ENCODE results near the gene CHIC2.

Gene CHIC2

DNA sequence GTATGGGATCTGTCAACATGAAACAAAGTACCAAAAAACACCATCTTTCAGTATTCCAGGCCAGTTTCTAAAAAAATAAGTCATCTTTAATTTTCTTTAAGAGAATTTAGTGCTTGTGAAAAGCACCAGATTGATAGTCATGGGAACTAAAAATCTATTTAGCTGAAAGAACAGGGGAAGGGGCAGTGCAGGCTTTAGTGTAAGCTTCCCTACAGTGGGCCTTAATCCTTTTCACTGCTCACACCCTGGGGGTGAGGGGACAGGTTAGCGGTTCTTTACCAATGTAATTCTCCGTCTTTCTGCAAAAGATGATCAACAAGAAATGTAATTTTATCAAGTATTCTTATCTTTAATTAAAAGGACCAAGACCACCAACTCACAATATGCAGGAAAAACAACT lies 47.1 kb downstream of the CHIC2 start:
- no peak for TF ChIP-seq PAX5 (IDR thresholded peaks at IDR 0.05; ENCODE audit: insufficient read depth, low read length, severe bottlenecking)
- TF ChIP-seq TAF1 (IDR thresholded peaks at IDR 0.05; ENCODE audit: low read depth, low read length), result no peak
- no peak for TF ChIP-seq POLR2AphosphoS5 (IDR thresholded peaks at IDR 0.05; ENCODE audit: low read depth, low read length)
- TF ChIP-seq SPI1 (IDR thresholded peaks at IDR 0.05; ENCODE audit: low read depth, low read length), result no peak
- no peak for TF ChIP-seq POLR2A (IDR thresholded peaks at IDR 0.05; ENCODE audit: low read depth, low read length)
- no peak for TF ChIP-seq POU2F2 (IDR thresholded peaks at IDR 0.05; ENCODE audit: low read depth, low read length)
- FAIRE-seq, result no peak
- DNase-seq (ENCODE audit: insufficient read length, low spot score), result no peak

DNA sequence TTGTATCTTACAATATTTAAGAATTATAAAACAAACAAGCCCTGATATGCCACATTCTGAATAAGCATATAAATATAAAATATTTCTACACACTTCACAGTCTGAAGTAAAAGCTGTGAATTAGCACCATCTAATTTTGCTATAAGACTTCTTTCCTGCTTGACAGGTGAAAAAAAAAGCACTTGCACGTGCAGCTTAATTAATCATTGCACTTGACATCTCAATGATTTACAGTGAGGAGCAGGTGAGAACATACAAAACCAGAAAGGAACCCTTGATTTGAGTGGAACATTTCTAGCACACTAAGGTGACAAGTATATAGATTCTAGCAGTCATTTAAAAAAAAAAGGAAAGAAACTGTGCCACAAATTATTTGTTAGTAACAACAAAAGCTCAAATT lies 47.9 kb downstream of the CHIC2 start:
- TF ChIP-seq POU2F2 (IDR thresholded peaks at IDR 0.05; ENCODE audit: low read depth, low read length), result no peak
- TF ChIP-seq SPI1 (IDR thresholded peaks at IDR 0.05; ENCODE audit: low read depth, low read length), result no peak
- no peak for TF ChIP-seq PAX5 (IDR thresholded peaks at IDR 0.05; ENCODE audit: insufficient read depth, low read length, severe bottlenecking)
- no peak for TF ChIP-seq POLR2A (IDR thresholded peaks at IDR 0.05; ENCODE audit: low read depth, low read length)
- TF ChIP-seq TAF1 (IDR thresholded peaks at IDR 0.05; ENCODE audit: low read depth, low read length), result no peak
- no peak for TF ChIP-seq POLR2AphosphoS5 (IDR thresholded peaks at IDR 0.05; ENCODE audit: low read depth, low read length)
- DNase-seq (ENCODE audit: insufficient read length, low spot score), result no peak
- no peak for FAIRE-seq

DNA sequence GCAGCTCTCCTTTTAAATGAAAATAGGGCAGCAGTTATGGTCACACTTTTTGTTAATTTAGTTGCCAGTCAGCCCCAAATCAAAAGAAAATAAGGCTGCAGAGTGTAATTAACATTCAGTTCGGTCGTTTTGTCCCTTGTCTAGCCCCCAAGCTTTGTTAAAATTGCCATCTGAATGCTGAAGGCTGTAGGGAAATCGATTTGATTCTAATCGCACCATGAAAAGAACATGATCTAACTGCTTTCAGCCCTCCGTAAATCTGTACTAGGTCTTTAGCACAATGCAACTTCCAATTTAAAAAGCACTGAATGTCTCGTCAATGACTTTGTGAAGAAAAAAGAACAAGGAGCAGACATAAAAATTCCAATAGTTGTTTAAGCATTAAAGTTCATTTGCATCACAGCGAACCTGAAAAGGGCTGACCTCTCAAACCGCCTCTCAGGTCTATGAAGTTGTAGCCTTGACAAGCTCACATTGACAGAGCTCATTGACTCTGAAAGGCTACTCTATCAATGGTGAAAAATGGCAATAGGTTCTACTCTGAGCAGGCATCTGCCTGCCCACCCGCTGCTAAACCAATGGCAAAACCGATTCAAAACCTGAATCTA lies 48.9 kb downstream of the CHIC2 start:
- FAIRE-seq (no peak), DNase-seq (ENCODE audit: insufficient read length, low spot score) (no peak)
- TF ChIP-seq POLR2AphosphoS5 (IDR thresholded peaks at IDR 0.05; ENCODE audit: low read depth, low read length), result no peak
- no peak for TF ChIP-seq PAX5 (IDR thresholded peaks at IDR 0.05; ENCODE audit: insufficient read depth, low read length, severe bottlenecking)
- no peak for TF ChIP-seq POLR2A (IDR thresholded peaks at IDR 0.05; ENCODE audit: low read depth, low read length)
- no peak for TF ChIP-seq POU2F2 (IDR thresholded peaks at IDR 0.05; ENCODE audit: low read depth, low read length)

DNA sequence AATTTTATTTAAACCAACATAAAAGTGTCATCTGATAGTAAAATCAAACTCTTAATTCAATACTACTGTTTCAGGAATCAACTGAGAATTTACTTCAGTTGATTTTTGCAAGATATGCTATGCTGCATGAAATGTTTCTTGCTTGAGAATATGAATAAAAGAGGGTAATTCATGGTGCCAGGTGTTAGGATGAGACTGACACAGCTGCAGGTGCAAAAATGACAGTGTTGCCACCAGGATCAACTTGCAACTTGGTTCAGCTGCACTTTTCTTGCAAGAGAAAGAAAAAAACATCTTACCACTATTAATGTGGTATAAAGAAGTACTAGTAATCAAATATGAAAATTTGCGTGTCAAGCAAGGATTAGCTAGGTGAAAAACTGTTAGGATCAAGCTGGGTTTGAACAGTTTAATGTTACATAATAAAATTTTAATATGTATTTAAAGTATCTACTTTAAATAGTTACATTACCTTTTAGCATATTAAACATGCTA lies 49.7 kb downstream of the CHIC2 start:
- DNase-seq (ENCODE audit: insufficient read length, low spot score) (no peak), FAIRE-seq (no peak)
- TF ChIP-seq SPI1 (IDR thresholded peaks at IDR 0.05; ENCODE audit: low read depth, low read length) (no peak), POLR2A (IDR thresholded peaks at IDR 0.05; ENCODE audit: low read depth, low read length) (no peak), POU2F2 (IDR thresholded peaks at IDR 0.05; ENCODE audit: low read depth, low read length) (no peak), POLR2AphosphoS5 (IDR thresholded peaks at IDR 0.05; ENCODE audit: low read depth, low read length) (no peak), PAX5 (IDR thresholded peaks at IDR 0.05; ENCODE audit: insufficient read depth, low read length, severe bottlenecking) (no peak), TAF1 (IDR thresholded peaks at IDR 0.05; ENCODE audit: low read depth, low read length) (no peak)

DNA sequence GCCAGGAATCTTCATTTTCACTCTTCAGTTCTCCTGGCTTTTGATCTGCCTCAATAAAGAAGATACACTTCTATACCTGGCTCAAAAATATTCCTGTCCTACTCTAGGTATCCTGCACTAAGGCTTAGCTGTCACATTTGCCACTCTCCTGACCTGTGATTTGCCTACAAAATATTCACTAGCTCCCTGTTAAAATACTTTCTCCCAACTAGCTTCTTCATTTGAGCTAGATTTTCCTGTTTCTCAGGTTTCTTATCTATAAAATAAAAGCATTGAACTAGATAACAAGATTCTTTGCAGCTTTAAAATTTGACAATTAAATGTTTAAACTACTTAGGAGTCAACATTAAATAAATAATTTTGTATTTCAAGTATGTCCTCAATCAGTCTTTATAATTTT lies 53.2 kb downstream of the CHIC2 start:
- FAIRE-seq (no peak), DNase-seq (ENCODE audit: insufficient read length, low spot score) (no peak)
- TF ChIP-seq PAX5 (IDR thresholded peaks at IDR 0.05; ENCODE audit: insufficient read depth, low read length, severe bottlenecking) (no peak), POLR2A (IDR thresholded peaks at IDR 0.05; ENCODE audit: low read depth, low read length) (no peak), TAF1 (IDR thresholded peaks at IDR 0.05; ENCODE audit: low read depth, low read length) (no peak), SPI1 (IDR thresholded peaks at IDR 0.05; ENCODE audit: low read depth, low read length) (no peak), POU2F2 (IDR thresholded peaks at IDR 0.05; ENCODE audit: low read depth, low read length) (no peak), POLR2AphosphoS5 (IDR thresholded peaks at IDR 0.05; ENCODE audit: low read depth, low read length) (no peak)

DNA sequence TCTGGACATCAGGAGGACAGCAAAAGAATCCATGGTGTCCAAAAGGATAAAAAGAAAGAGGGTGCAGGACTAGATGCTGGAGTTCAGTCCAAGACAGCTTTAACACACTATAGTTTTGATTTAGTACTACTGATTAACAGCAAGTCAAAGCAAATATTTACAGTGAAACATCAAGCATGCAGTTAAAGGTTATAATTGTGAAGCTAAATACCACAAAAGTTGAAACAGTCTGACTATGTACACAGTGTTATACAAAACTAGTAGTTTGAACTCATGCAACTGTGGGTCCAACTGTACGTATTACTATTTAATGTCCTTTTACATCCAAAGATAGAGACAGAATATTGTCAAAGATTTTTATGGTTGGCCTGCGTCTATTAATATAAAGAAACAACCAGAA lies 57.6 kb downstream of the CHIC2 start:
- FAIRE-seq, result no peak
- TF ChIP-seq POU2F2 (IDR thresholded peaks at IDR 0.05; ENCODE audit: low read depth, low read length) (no peak), POLR2A (IDR thresholded peaks at IDR 0.05; ENCODE audit: low read depth, low read length) (no peak), TAF1 (IDR thresholded peaks at IDR 0.05; ENCODE audit: low read depth, low read length) (no peak), SPI1 (IDR thresholded peaks at IDR 0.05; ENCODE audit: low read depth, low read length) (no peak), PAX5 (IDR thresholded peaks at IDR 0.05; ENCODE audit: insufficient read depth, low read length, severe bottlenecking) (no peak), POLR2AphosphoS5 (IDR thresholded peaks at IDR 0.05; ENCODE audit: low read depth, low read length) (no peak)
- no peak for DNase-seq (ENCODE audit: insufficient read length, low spot score)

DNA sequence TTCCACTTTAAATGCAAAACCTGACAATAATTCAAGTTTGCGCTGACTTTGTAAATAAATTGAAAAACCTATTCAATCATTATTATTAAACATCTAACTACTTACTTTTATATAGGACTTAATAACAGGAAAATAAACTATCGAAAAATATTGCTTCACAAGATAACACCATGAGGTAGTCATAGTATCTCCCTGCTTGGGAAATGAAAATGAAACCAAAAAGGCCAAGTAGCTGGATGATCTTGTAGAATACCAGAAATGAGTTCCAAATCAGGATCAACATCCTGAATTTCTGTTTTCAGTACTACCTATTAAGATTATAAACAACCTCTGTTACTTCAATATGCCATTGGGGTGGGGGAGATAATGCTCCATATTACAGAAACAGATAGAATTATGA lies 58.9 kb downstream of the CHIC2 start:
- TF ChIP-seq TAF1 (IDR thresholded peaks at IDR 0.05; ENCODE audit: low read depth, low read length) (no peak), PAX5 (IDR thresholded peaks at IDR 0.05; ENCODE audit: insufficient read depth, low read length, severe bottlenecking) (no peak), POU2F2 (IDR thresholded peaks at IDR 0.05; ENCODE audit: low read depth, low read length) (no peak), POLR2AphosphoS5 (IDR thresholded peaks at IDR 0.05; ENCODE audit: low read depth, low read length) (no peak), SPI1 (IDR thresholded peaks at IDR 0.05; ENCODE audit: low read depth, low read length) (no peak), POLR2A (IDR thresholded peaks at IDR 0.05; ENCODE audit: low read depth, low read length) (no peak)
- no peak for FAIRE-seq
- DNase-seq (ENCODE audit: insufficient read length, low spot score), result no peak

DNA sequence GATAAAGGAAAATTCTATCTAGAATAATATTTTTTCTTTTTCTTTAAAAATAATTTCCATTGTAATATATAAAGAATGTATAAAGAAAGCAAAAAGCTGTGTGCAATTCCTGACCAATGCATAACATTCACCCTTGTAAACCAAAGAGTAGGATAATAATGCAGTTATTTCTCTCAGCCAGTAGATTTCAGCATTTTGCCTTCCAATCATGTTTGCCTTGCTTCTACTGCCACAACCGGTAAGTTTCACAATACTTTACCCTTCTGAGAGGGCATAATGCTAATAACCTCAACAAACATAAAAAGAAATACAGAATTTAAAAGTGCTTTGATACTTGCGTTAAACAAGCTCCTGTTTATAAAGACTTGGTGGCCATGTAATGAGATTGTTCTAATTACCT lies 59.9 kb downstream of the CHIC2 start:
- FAIRE-seq (no peak), DNase-seq (ENCODE audit: insufficient read length, low spot score) (no peak)
- TF ChIP-seq POU2F2 (IDR thresholded peaks at IDR 0.05; ENCODE audit: low read depth, low read length), result no peak
- TF ChIP-seq PAX5 (IDR thresholded peaks at IDR 0.05; ENCODE audit: insufficient read depth, low read length, severe bottlenecking), result no peak
- TF ChIP-seq POLR2AphosphoS5 (IDR thresholded peaks at IDR 0.05; ENCODE audit: low read depth, low read length), result no peak
- no peak for TF ChIP-seq TAF1 (IDR thresholded peaks at IDR 0.05; ENCODE audit: low read depth, low read length)
- TF ChIP-seq SPI1 (IDR thresholded peaks at IDR 0.05; ENCODE audit: low read depth, low read length), result no peak
- no peak for TF ChIP-seq POLR2A (IDR thresholded peaks at IDR 0.05; ENCODE audit: low read depth, low read length)

DNA sequence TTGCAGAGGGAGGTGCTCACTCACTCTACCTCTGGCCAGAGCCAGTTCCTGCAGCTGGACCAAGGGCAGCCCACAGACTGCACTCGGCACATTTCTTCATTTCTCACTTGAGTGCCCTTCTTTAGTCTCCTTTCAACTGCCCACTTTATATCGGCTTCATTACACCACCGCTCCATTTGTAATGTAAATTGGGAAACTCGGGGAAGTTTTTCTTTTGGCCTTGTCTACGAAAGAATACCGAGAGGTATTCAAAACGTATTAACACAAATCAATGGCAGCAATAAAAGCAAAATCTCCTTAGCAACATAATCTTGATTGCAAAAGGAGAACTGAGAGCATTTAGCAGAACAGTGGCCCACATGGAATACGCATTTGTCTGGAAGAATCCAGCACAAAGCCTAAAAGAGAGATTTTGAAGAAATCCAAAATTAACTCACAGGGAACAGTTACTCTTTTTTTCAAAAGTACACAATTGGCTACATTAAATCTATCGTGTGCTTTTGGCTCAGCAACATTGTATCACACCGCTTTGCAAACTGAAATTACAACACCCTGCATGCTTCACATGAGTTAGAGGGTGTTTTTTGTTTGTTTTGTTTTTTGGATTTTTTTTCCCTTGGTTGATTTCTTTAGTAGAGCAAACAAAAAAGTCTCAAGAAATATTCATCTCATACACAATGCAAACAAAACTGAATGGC lies 62.6 kb downstream of the CHIC2 start:
- DNase-seq (ENCODE audit: insufficient read length, low spot score) (no peak), FAIRE-seq (no peak)
- no peak for TF ChIP-seq TAF1 (IDR thresholded peaks at IDR 0.05; ENCODE audit: low read depth, low read length)
- TF ChIP-seq PAX5 (IDR thresholded peaks at IDR 0.05; ENCODE audit: insufficient read depth, low read length, severe bottlenecking), result no peak
- no peak for TF ChIP-seq POLR2AphosphoS5 (IDR thresholded peaks at IDR 0.05; ENCODE audit: low read depth, low read length)
- TF ChIP-seq POLR2A (IDR thresholded peaks at IDR 0.05; ENCODE audit: low read depth, low read length), result no peak
- TF ChIP-seq POU2F2 (IDR thresholded peaks at IDR 0.05; ENCODE audit: low read depth, low read length), result no peak
- no peak for TF ChIP-seq SPI1 (IDR thresholded peaks at IDR 0.05; ENCODE audit: low read depth, low read length)
